Activated T-cell treated with anti-CD3 and anti-CD28 coated beads, Interleukin-2, amount 50 U/mL, for 72 hours (primary cell): Measurements from ENCODE around the gene MYO1B. TPM values are rescaled to one million over a fixed set of nuclear protein-coding genes. Genes with fewer than 3 reads are reported as not detected.

Source experiments
- ATAC-seq, 2 donors: fragments of 150-1000 bp; cut with Tn5 transposase; replicated peaks in 1 of 2; 2 replicates each; pipeline ENCODE4 v1.10.0; 2021; ENCODE audit warnings: moderate library complexity in 2 of 2, mild to moderate bottlenecking in 1 of 2
- DNase-seq, 2 donors: peaks; one replicate each; pipeline ENCODE4 v3.0.0; 2021 to 2022; ENCODE audit warnings: mixed read lengths in 1 of 2
- H3K27ac Mint-ChIP-seq: one replicate; pipeline ENCODE4 v1.8.0; 2022; ENCODE audit warnings: mild to moderate bottlenecking, moderate library complexity, mixed read lengths
- H3K27me3 Mint-ChIP-seq: one replicate; pipeline ENCODE4 v1.8.0; 2022; ENCODE audit warnings: low read depth, mixed read lengths
- H3K36me3 Mint-ChIP-seq, 2 donors: one replicate each; pipeline ENCODE4 v1.8.0; 2022; ENCODE audit warnings: mixed read lengths in 2 of 2, mild to moderate bottlenecking in 1 of 2; ENCODE audit not compliant: insufficient read depth in 2 of 2
- H3K4me1 Mint-ChIP-seq: one replicate; pipeline ENCODE4 v1.8.0; 2022; ENCODE audit warnings: low read depth, mixed read lengths
- H3K4me3 Mint-ChIP-seq, 2 donors: one replicate each; pipeline ENCODE4 v1.8.0; 2022; ENCODE audit warnings: mild to moderate bottlenecking in 2 of 2, mixed read lengths in 2 of 2, moderate library complexity in 2 of 2
- H3K9me3 Mint-ChIP-seq, 2 donors: one replicate each; pipeline ENCODE4 v1.8.0; 2022; ENCODE audit warnings: mixed read lengths in 2 of 2
- total RNA-seq, 2 donors: library from RNA; stranded (reverse); gene quantifications; one replicate each; pipeline ENCODE4 v1.2.3, GENCODE V29; 2022

The MYO1B gene
- total RNA-seq, 2 donors from 2014 or later = 24.4 to 37.5 TPM

- peaks cover 3 to 4% of the 10 kb centered on the region in 2 donors for H3K36me3 Mint-ChIP-seq
Observed at GRCh38 chr2:191463790-191464189, 218.6 kb downstream of the MYO1B start.

GRCh38 chr2:191465766-191466420 lies 220.7 kb downstream of the MYO1B start:
- Mint-ChIP-seq H3K9me3 (no peaks in the 10 kb centered on the region), H3K4me3 (no peak overlapping the region), H3K4me1 (no peaks in the 10 kb centered on the region), H3K27ac (no peak overlapping the region), H3K36me3 (no peaks in the 10 kb centered on the region), H3K27me3 (no peaks in the 10 kb centered on the region)
- ATAC-seq (no peak), DNase-seq (no peak)

More at GRCh38 chr2:191463790-191464189, 218.6 kb downstream of the MYO1B start:
- H3K4me3 Mint-ChIP-seq = no peak overlapping the region
- H3K4me1 Mint-ChIP-seq = no peaks in the 10 kb centered on the region
- no peak for ATAC-seq
- H3K27me3 Mint-ChIP-seq = peaks cover 8% of the 10 kb centered on the region
- no peak overlapping the region for H3K27ac Mint-ChIP-seq
- H3K9me3 Mint-ChIP-seq = peaks cover 0 to 5% of the 10 kb centered on the region in 2 donors
- no peak for DNase-seq

GRCh38 chr2:191467113-191467512 lies 221.9 kb downstream of the MYO1B start:
- Mint-ChIP-seq H3K36me3 (no peaks in the 10 kb centered on the region), H3K4me1 (no peaks in the 10 kb centered on the region), H3K27ac (no peak overlapping the region), H3K27me3 (no peaks in the 10 kb centered on the region), H3K9me3 (no peaks in the 10 kb centered on the region), H3K4me3 (no peak overlapping the region)
- DNase-seq = no peak
- no peak for ATAC-seq

- H3K4me1 Mint-ChIP-seq = no peaks in the 10 kb centered on the region
- no peaks in the 10 kb centered on the region for H3K9me3 Mint-ChIP-seq
- no peak overlapping the region for H3K4me3 Mint-ChIP-seq
- no peaks in the 10 kb centered on the region for H3K36me3 Mint-ChIP-seq
- no peak overlapping the region for H3K27ac Mint-ChIP-seq
- ATAC-seq (no peak), DNase-seq (no peak)
- no peaks in the 10 kb centered on the region for H3K27me3 Mint-ChIP-seq
Observed at GRCh38 chr2:191470306-191470705, 225.1 kb downstream of the MYO1B start.

GRCh38 chr2:191474464-191474863 lies 229.3 kb downstream of the MYO1B start:
- no peaks in the 10 kb centered on the region for H3K4me1 Mint-ChIP-seq
- H3K36me3 Mint-ChIP-seq = no peaks in the 10 kb centered on the region
- DNase-seq = no peak
- no peaks in the 10 kb centered on the region for H3K27me3 Mint-ChIP-seq
- no peak overlapping the region for H3K4me3 Mint-ChIP-seq
- peaks cover 0 to 1% of the 10 kb centered on the region in 2 donors for H3K9me3 Mint-ChIP-seq
- no peak for ATAC-seq
- H3K27ac Mint-ChIP-seq = no peak overlapping the region

Other genes with a start within 250 kb of the MYO1B start
- 100 to 1,000 TPM; 441 to 563 TPM for gene STAT1, start 231.2 kb upstream of the MYO1B start, total RNA-seq
- 100 to 1,000 TPM; 104 to 125 TPM for gene STAT4, start 94.4 kb upstream of the MYO1B start, total RNA-seq